ENCODE results near the gene DUSP2.

DNA sequence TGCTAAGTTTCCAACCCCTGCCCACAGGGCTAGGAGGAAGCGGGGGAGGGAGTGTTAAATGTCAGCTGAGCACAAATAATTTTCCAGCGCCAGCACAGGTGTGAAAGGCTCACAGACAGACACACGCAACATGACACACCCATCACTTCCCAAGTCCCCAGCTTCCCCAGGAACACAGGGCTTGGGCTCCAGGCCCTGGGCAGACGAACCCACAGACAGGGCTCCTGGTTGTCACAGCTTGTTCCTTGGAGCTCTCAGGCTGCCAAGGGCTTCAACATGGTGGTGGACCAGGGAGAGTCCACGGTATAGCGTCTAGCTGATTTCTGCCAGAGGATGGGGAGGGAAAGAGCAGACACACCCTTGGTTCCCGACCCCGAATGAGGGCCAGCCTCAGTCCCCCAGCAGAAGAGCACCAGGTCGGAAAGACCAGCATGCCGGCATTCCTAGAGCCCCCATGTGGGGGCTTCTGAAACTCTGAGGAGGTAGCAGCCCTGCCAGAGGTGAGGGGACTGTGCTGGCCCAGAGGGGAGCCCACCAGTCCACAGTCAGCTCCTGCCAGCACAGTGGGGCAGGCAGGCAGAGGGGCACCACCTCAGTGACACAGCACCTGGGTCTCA is 1.9 kb downstream of the DUSP2 start:
- TF ChIP-seq EP300 (IDR thresholded peaks at IDR 0.05; ENCODE audit: borderline replicate concordance) (no peak), TCF12 (IDR thresholded peaks at IDR 0.05; ENCODE audit: low read depth) (no peak), TEAD4 (IDR thresholded peaks at IDR 0.05) (no peak), TAF1 (IDR thresholded peaks at IDR 0.05; ENCODE audit: low read depth) (no peak)
- TF ChIP-seq, protein P1, sequence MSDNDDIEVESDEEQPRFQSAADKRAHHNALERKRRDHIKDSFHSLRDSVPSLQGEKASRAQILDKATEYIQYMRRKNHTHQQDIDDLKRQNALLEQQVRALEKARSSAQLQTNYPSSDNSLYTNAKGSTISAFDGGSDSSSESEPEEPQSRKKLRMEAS (IDR thresholded peaks at IDR 0.05): no peak
